HG02870 (cell line): Measurements from ENCODE around the gene ABCA4.

ENCODE experiments used
- ATAC-seq: cut with Tn5 transposase; IDR thresholded peaks from one replicate; pipeline ENCODE4 v1.9.1; 2021; ENCODE audit warnings: mild to moderate bottlenecking, moderate library complexity; ENCODE audit not compliant: unreplicated experiment

ABCA4 gene

GRCh38 chr1:93988634-93989350 lies 132.2 kb downstream of the ABCA4 start:
- no peak for ATAC-seq

GRCh38 chr1:93981274-93981667 lies 139.7 kb downstream of the ABCA4 start:
- ATAC-seq, result no peak

GRCh38 chr1:93980320-93981273 lies 140.4 kb downstream of the ABCA4 start:
- ATAC-seq, result no peak

- no peak for ATAC-seq
Measured at GRCh38 chr1:93979718-93980319, 141.1 kb downstream of the ABCA4 start.

GRCh38 chr1:93979040-93979717 lies 141.8 kb downstream of the ABCA4 start:
- ATAC-seq, result no peak

GRCh38 chr1:93977598-93977945 lies 143.4 kb downstream of the ABCA4 start:
- ATAC-seq, result no peak

GRCh38 chr1:93976711-93977597 lies 144.0 kb downstream of the ABCA4 start:
- no peak for ATAC-seq

- ATAC-seq, result no peak
Measured at GRCh38 chr1:93976291-93976690, 144.7 kb downstream of the ABCA4 start.

- ATAC-seq, result no peak
Measured at GRCh38 chr1:93972341-93972740, 148.6 kb downstream of the ABCA4 start.

- no peak for ATAC-seq
Measured at GRCh38 chr1:93969887-93970286, 151.1 kb downstream of the ABCA4 start.

GRCh38 chr1:93969371-93969770 lies 151.6 kb downstream of the ABCA4 start:
- ATAC-seq, result no peak

- ATAC-seq, result no peak
Measured at GRCh38 chr1:93967306-93967705, 153.6 kb downstream of the ABCA4 start.

GRCh38 chr1:93965888-93966287 lies 155.1 kb downstream of the ABCA4 start:
- no peak for ATAC-seq

- no peak for ATAC-seq
Measured at GRCh38 chr1:93965256-93965655, 155.7 kb downstream of the ABCA4 start.

- no peak for ATAC-seq
Measured at GRCh38 chr1:93964777-93965200, 156.2 kb downstream of the ABCA4 start.

GRCh38 chr1:93964096-93964776 lies 156.7 kb downstream of the ABCA4 start:
- no peak for ATAC-seq

- ATAC-seq, result no peak
Measured at GRCh38 chr1:93963585-93963984, 157.4 kb downstream of the ABCA4 start.

- ATAC-seq, result no peak
Measured at GRCh38 chr1:93961906-93962305, 159.0 kb downstream of the ABCA4 start.

GRCh38 chr1:93961443-93961842 lies 159.5 kb downstream of the ABCA4 start:
- ATAC-seq, result no peak
